Activated T-cell treated with anti-CD3 and anti-CD28 coated beads, Interleukin-2, amount 50 U/mL, for 4 hours (primary cell): ENCODE measurements around the gene SLIT3. TPM values are rescaled to one million over a fixed set of nuclear protein-coding genes. Genes with fewer than 3 reads are reported as not detected.

Experiments
- ATAC-seq, 2 donors: fragments of 200-7000 bp; cut with Tn5 transposase; one replicate each; pipeline ENCODE4 v1.10.0; 2021
- DNase-seq: peaks from one replicate; pipeline ENCODE4 v3.0.0-alpha.2; 2020
- H3K27me3 Mint-ChIP-seq: one replicate; pipeline ENCODE4 v1.8.0; 2021; ENCODE audit warnings: low read depth, mixed read lengths
- H3K36me3 Mint-ChIP-seq: one replicate; pipeline ENCODE4 v1.8.0; 2022; ENCODE audit warnings: mixed read lengths; ENCODE audit not compliant: insufficient read depth
- H3K4me1 Mint-ChIP-seq: one replicate; pipeline ENCODE4 v1.8.0; 2021; ENCODE audit warnings: low read depth, mixed read lengths
- H3K4me3 Mint-ChIP-seq: one replicate; pipeline ENCODE4 v1.8.0; 2021; ENCODE audit warnings: mild to moderate bottlenecking, moderate library complexity, mixed read lengths
- H3K9me3 Mint-ChIP-seq: one replicate; pipeline ENCODE4 v1.8.0; 2021; ENCODE audit warnings: mixed read lengths
- total RNA-seq, 3 donors: library from RNA; stranded (reverse); gene quantifications; one replicate each; pipeline ENCODE4 v1.2.1, GENCODE V29; 2021

Gene SLIT3
- total RNA-seq, 3 donors from 2014 or later, result 0.03 to 0.16 (median 0.03) TPM

DNA sequence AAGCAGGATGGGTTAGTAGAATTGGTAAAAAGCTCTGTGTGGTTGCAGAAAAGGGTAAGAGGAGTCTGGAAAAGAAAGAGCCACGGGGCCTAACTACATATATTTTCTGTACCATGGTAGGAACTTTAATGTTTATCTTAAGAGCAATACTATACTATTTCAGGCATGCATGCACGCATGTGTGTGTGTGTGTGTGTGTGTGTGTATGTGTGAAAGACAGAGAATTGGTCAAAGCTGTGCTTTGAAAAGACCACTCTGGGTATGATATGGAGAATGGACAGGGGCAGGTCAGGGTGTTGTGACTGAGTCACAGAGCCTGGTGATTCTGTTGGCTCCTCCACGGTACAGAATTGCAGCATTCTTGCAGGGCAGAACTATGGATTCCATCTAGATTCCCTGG, 339.3 kb downstream of the SLIT3 start:
- no peak for ATAC-seq
- no peaks in the 10 kb centered on the region for H3K9me3 Mint-ChIP-seq
- no peak for DNase-seq
- H3K36me3 Mint-ChIP-seq, result no peaks in the 10 kb centered on the region
- no peaks in the 10 kb centered on the region for H3K27me3 Mint-ChIP-seq
- H3K4me3 Mint-ChIP-seq, result no peak overlapping the region
- H3K4me1 Mint-ChIP-seq, result no peaks in the 10 kb centered on the region

DNA sequence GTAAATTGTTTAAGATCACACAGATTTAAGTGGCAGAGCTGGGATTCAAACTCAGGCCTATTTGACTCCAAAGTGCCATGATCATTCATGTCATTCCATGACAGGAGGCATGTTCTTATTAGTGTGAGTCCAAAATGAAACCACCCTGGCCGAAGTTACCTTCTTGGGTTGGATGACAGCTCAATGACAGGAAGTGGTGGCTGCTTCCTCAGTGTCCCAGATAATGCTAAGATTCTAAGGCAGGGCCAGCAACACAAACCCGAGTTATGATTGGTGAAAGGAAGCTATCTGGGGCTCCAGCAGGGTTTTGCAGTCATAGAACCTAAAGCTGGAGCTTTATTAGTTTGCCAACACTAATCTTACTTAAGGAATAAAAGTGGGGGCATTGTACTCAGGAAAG, 340.4 kb downstream of the SLIT3 start:
- Mint-ChIP-seq H3K4me1 (no peaks in the 10 kb centered on the region), H3K36me3 (no peaks in the 10 kb centered on the region), H3K4me3 (no peak overlapping the region), H3K27me3 (no peaks in the 10 kb centered on the region), H3K9me3 (no peaks in the 10 kb centered on the region)
- DNase-seq (no peak), ATAC-seq (no peak)

DNA sequence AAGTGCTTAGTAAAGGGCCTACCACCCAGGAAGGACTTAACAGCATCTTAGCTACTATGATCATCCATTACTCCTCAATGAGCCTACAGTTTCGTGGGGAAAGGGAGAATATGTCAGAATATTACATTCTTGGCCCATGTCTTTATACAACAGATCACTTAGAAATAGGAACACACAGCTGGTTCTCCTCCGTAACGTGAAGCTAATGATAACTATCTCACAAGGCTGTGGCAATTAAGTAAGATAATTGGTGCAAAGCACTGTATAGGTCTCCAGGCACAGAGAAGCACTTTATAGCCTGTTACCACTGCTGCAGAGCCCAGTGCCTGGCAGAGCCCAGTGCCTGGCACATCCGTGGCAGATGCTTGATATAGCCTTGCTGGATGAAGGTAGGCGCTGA, 347.6 kb downstream of the SLIT3 start:
- H3K9me3 Mint-ChIP-seq, result no peaks in the 10 kb centered on the region
- H3K36me3 Mint-ChIP-seq, result no peaks in the 10 kb centered on the region
- no peak for ATAC-seq
- no peak overlapping the region for H3K4me3 Mint-ChIP-seq
- no peak for DNase-seq
- no peaks in the 10 kb centered on the region for H3K4me1 Mint-ChIP-seq
- no peaks in the 10 kb centered on the region for H3K27me3 Mint-ChIP-seq

DNA sequence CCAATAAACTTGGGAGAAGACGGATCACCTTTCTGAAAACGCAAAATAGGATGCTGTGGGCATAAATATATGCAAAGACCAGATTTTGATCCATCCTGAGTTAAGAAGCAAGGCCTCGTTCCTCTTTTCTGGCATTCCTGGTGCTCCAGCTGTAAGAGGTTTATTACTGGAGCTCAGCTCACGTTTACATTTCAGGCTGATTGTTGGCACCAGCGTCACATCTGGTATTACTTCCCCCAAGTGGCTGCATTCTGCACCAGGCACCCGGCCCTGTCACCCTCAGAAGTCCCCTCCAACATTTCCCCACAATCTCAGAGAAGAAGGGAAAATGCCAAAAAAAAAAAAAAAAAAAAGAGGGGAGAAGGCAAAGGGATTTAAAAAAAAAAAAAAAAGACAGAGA, 348.7 kb downstream of the SLIT3 start:
- ATAC-seq, result no peak
- DNase-seq, result no peak
- Mint-ChIP-seq H3K4me3 (no peak overlapping the region), H3K9me3 (no peaks in the 10 kb centered on the region), H3K36me3 (no peaks in the 10 kb centered on the region), H3K27me3 (peaks cover 2% of the 10 kb centered on the region), H3K4me1 (no peaks in the 10 kb centered on the region)

DNA sequence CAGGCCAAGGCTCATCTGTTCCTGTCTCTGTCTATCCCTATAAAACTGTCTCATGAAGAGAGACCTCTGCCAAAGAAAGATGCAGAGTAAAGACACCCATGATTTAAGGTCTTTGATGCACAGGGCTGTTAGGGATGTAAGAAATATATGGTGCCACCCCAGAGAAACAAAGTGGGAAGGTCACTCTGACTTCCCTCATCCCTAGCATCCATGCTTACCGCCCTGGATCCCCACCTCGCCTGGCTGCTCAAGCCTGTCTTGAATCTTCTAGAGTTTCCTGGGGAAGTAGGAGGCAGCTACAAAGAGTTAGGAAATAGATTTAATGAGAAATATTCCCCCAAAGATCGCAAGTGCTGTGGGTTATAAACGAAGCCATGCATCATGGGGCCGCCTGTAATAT, 349.2 kb downstream of the SLIT3 start:
- no peaks in the 10 kb centered on the region for H3K9me3 Mint-ChIP-seq
- H3K36me3 Mint-ChIP-seq, result no peaks in the 10 kb centered on the region
- no peaks in the 10 kb centered on the region for H3K4me1 Mint-ChIP-seq
- no peak for DNase-seq
- no peak overlapping the region for H3K4me3 Mint-ChIP-seq
- H3K27me3 Mint-ChIP-seq, result peaks cover 2% of the 10 kb centered on the region
- no peak for ATAC-seq

DNA sequence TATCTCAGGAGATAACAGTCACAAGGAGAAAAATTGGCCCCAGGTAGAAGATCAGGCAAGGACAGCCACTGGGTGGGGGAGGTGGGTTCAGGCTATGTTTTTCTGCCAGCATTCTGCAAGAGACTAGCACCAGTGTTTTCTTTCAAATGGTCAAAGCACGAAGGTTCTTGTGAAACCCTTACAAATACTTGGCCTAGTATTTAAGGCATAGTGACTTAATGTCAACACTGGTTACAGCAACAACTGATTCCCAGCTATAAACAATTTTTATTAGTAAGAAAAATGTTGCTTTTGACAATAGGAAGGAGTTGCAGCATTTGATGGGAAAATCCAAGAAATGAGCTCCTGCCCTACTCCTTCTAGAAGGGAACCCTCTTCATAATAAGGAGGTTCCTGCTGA, 349.6 kb downstream of the SLIT3 start:
- H3K36me3 Mint-ChIP-seq, result no peaks in the 10 kb centered on the region
- no peaks in the 10 kb centered on the region for H3K9me3 Mint-ChIP-seq
- DNase-seq, result no peak
- no peak for ATAC-seq
- peaks cover 2% of the 10 kb centered on the region for H3K27me3 Mint-ChIP-seq
- H3K4me3 Mint-ChIP-seq, result no peak overlapping the region
- H3K4me1 Mint-ChIP-seq, result no peaks in the 10 kb centered on the region

DNA sequence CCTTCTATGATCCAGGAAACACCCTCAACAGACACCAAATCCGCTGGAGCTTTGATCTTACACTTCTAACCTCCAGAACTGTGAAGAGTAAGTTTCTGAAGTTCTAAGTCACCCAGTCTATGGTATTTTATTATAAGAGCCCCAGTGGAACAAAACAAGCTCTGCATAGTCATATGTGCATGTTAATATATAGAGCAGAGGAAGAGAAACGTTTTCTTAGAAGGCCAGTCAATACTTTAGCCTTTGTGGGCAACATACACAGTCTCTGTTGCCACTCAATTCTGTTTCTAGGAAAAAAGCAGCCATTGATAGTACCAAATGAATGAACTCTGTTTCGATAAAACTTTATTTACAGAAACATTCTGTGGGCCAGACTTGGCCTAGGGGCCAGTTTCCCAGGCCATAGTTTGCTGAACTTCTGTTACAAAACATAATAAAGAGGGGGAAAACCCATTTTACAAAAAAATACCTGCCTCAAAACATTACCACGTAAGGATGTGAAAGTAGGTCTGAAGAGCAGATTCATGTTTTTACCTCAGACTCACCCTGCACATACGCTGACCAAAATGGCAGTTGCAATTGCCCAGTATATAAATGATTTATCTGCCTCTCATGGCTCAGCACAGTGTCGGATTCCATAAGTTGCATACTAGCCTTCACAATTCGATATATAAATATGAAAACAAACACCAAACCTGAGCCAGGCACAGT, 350.5 kb downstream of the SLIT3 start:
- peaks cover 2% of the 10 kb centered on the region for H3K27me3 Mint-ChIP-seq
- DNase-seq, result no peak
- H3K4me3 Mint-ChIP-seq, result no peak overlapping the region
- peak in 1 of 2 donors; percentile 14 for ATAC-seq
- H3K9me3 Mint-ChIP-seq, result no peaks in the 10 kb centered on the region
- H3K36me3 Mint-ChIP-seq, result no peaks in the 10 kb centered on the region
- H3K4me1 Mint-ChIP-seq, result no peaks in the 10 kb centered on the region

DNA sequence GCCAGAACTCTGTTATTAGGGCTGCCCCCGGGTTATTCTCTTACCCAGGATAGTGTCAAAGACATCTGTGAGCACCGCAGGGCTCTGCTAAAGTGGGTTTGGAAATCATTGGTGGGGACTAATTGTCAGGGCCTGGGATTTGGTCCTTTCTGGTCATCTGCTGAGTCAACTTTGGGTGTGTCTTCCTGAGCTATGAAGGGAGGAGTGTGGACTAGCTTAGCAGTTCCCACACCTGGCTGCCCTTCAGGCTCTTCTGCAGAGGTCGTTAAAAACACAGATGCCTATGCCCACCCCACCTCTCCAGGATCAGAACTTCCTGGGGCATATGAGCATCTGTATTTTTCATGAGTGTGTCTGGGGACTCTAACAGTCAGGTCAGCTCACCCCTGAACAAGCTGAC, 352.2 kb downstream of the SLIT3 start:
- no peaks in the 10 kb centered on the region for H3K4me1 Mint-ChIP-seq

DNA sequence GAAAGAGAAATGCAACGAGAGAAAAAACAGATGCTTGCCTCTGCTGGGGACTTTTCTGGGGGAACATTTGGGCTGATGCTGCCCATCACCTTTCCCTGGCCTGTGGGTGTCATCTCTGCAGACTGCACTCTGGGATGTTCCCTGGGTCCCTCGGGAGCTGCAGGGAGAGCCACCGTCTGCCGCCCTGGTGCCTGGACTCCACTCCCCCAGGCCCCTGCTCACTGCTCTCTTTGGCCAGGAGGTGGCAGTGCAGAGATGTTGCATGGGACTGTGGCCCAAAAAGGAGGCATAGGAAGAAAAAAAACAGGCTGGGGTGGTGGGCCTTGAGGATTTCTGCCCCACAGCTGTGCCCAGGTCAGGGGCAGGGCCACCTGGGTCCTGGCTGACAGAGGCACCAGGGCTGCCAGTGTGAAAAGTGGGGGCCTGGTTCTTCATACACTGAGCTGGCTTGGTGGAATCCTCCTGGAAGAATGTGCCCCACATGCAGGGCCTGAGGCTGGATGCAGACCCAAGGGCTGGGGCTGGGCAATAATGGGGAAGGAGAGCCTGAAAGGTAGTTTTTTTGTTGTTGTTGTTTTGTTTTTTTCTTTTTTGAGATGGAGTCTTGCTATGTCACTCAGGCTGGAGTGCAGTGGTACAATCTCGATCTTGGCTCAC, 353.6 kb downstream of the SLIT3 start:
- no peaks in the 10 kb centered on the region for H3K36me3 Mint-ChIP-seq
- peaks cover 2% of the 10 kb centered on the region for H3K27me3 Mint-ChIP-seq
- no peak overlapping the region for H3K4me3 Mint-ChIP-seq
- peak; percentile 7 for DNase-seq
- ATAC-seq, result peak; percentile 58 to 61
- no peaks in the 10 kb centered on the region for H3K4me1 Mint-ChIP-seq
- H3K9me3 Mint-ChIP-seq, result no peaks in the 10 kb centered on the region

More for the DNA sequence above, 352.2 kb downstream of the SLIT3 start:
- H3K9me3 Mint-ChIP-seq, result no peaks in the 10 kb centered on the region
- ATAC-seq, result no peak
- no peak for DNase-seq
- no peaks in the 10 kb centered on the region for H3K36me3 Mint-ChIP-seq
- peaks cover 2% of the 10 kb centered on the region for H3K27me3 Mint-ChIP-seq
- H3K4me3 Mint-ChIP-seq, result no peak overlapping the region

DNA sequence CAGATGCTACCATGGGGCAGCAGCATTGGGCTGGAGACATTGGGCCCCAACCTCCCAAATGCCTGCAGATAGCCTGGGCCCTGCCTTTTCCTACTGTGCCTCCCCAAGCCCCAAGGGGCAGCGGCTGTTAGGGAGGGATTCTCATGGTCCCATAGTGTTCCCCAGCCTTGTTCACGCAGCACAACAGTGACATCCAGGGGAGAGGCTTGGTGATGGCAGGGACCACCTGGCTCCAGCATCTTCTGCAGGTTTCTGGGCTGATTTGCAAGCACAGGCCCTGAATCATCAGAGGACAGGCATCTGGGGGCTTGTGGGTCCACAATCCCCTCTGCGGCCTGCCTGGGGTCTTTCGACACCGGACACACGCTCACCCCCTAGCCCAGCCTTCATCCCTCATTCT, 354.6 kb downstream of the SLIT3 start:
- no peak overlapping the region for H3K4me3 Mint-ChIP-seq
- DNase-seq, result no peak
- H3K27me3 Mint-ChIP-seq, result peaks cover 2% of the 10 kb centered on the region
- H3K9me3 Mint-ChIP-seq, result no peaks in the 10 kb centered on the region
- no peaks in the 10 kb centered on the region for H3K36me3 Mint-ChIP-seq
- ATAC-seq, result no peak
- no peaks in the 10 kb centered on the region for H3K4me1 Mint-ChIP-seq

DNA sequence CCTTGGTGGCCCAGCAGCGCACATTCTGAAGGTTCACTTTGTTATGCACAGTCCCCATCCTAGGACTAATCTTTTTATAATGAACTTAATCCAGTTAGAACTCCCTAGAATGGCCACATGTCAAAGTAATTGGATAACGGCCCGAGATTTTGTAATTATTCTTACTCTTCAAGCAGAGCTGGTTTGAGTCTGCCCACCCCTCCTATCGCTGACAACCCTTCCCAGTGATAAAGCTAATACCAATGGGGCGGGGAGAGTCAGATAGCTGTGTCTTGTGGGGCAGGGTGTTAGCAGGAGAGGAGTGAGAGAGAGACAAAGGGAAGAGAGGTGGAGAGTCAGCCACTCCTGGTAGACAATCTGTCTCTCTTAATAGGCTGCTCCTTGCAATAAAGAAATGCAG, 356.9 kb downstream of the SLIT3 start:
- H3K27me3 Mint-ChIP-seq, result peaks cover 2% of the 10 kb centered on the region

DNA sequence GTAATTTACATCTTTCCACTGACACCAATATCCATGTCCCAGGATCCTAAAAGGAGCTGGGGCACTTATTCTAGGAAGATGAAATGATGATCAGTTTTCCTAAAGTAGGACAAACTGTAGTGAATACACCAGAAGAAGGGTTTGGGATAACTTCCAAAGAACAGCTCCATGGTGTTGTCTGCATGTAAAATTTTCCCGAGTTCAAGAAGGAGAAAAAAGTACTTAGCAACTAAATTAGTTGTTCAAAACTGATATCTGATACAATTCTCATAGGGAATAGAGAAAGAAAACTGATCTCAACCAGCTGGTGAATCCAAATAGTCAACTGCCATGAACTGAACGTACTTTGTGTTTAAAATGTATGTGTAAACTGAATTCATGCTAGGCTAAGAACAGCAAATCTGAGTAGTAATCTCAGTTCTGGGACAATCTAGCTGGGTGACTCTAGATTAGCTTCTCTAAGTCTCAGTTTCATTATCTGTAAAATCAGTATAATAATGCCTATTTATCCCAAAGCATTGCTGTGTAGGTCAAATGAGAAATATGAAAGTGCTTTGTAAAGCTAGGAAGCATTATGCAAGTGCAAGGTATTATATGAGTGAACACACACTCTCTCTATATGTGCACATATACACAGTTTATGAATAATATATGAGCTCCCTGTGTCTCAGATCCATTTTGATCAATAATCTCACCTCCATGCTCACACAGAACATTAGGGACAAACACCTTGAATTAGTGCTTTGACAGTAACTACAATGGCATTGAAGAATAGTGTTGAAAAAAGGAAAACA, 357.7 kb downstream of the SLIT3 start:
- Mint-ChIP-seq H3K9me3 (no peaks in the 10 kb centered on the region), H3K4me3 (no peak overlapping the region), H3K36me3 (no peaks in the 10 kb centered on the region), H3K27me3 (peaks cover 2% of the 10 kb centered on the region), H3K4me1 (no peaks in the 10 kb centered on the region)
- DNase-seq (no peak), ATAC-seq (no peak)

More for the DNA sequence above, 356.9 kb downstream of the SLIT3 start:
- DNase-seq (no peak), ATAC-seq (no peak)
- H3K9me3 Mint-ChIP-seq, result no peaks in the 10 kb centered on the region
- no peaks in the 10 kb centered on the region for H3K4me1 Mint-ChIP-seq
- H3K36me3 Mint-ChIP-seq, result no peaks in the 10 kb centered on the region
- H3K4me3 Mint-ChIP-seq, result no peak overlapping the region

DNA sequence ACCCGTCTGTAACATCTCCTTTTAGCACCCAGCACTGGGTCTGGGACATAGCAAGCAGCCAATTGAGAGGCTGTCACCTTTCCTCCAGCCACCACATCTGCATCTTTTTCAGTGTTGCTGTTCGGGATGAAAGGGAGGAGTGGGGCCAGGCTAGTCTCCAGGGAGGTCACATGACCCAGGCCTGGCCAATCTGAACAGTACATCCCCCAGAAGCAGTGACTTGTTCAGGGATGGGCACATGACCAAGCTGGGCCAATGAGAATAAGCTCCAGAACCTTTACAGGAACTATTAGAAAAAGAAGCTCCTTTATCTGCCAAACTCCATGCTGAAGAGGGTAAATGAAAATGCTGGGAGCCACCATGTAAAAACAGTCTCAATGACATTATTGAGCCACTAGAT, 359.0 kb downstream of the SLIT3 start:
- no peaks in the 10 kb centered on the region for H3K4me1 Mint-ChIP-seq
- no peaks in the 10 kb centered on the region for H3K9me3 Mint-ChIP-seq
- H3K4me3 Mint-ChIP-seq, result no peak overlapping the region
- no peaks in the 10 kb centered on the region for H3K27me3 Mint-ChIP-seq
- no peak for DNase-seq
- no peaks in the 10 kb centered on the region for H3K36me3 Mint-ChIP-seq
- ATAC-seq, result no peak

DNA sequence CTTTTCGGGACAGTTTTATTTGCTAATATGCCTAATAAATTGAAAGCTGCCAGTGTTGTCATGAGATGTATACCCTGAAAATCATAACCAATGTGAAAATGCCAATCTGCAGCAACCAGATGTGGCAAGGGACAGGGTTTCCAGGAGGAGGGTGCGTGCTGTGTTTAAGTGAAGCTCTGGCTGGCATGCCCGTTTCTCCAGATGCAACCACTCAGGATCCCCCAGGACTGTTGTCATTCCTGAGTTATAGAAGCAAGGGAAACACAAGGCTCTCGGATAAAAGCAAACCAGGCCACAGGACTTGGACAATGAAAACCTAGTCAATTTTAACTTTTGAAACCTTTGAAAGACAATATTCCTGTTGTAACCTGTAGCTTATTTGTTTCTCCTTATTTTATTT, 360.2 kb downstream of the SLIT3 start:
- Mint-ChIP-seq H3K9me3 (no peaks in the 10 kb centered on the region), H3K4me3 (no peak overlapping the region), H3K27me3 (no peaks in the 10 kb centered on the region), H3K36me3 (no peaks in the 10 kb centered on the region), H3K4me1 (no peaks in the 10 kb centered on the region)
- ATAC-seq (no peak), DNase-seq (no peak)
